DOHH2 (cell line): ENCODE results near the gene TAF6L.

Source experiments
- EZH2phosphoT487 ChIP-seq: fragments of 200-600 bp; sonication (generic); IDR thresholded peaks from 2 replicates; pipeline ENCODE4 v1.6.1; 2017; ENCODE audit warnings: borderline replicate concordance, mild to moderate bottlenecking, antibody characterized with exemption, low read length, moderate library complexity, mixed read lengths
- TF ChIP-seq, protein P1 (sequence below): fragments of 200-600 bp; sonication (generic); IDR thresholded peaks from one replicate; pipeline ENCODE4 v1.5.1; 2014; ENCODE audit warnings: antibody characterized with exemption, mild to moderate bottlenecking, low read depth, low read length; ENCODE audit not compliant: poor library complexity, severe bottlenecking

DNA sequence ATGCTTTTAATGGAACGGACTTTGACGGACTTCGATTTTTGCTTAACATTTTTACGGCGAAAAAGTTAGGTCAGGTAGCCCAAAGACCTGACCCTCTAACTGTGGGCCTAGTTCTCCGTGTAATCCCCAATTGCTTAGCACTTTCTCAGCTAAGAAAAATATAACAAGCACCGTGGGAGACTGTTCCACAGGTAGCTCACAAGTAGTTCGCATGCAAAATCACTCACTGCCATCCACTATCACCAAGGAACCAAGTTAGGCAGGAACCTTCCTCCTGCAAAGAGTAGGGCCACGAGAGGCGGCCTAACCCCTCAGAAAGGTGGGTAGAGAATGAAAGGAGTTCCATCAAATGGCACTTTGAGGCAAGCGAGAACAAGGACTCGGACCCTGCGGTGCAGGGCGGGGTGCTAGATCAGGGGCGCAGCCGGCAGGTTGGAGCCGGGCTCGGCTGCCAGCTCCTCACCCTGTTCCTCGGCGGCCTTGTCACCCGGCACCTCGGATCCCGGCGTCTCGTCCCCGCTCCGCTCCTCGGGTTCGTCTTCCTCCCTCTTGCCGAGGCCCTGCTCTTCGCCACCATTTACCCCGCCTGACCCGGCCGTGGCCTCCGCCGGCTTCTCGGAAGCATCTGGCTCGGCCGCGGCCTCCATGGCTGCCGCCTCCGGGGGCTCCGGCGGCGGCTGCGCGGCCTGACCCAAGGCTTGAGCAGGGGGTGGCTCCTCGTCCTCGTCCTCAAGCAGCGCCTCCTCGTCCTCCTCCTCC is 44.9 kb upstream of the TAF6L start:
- TF ChIP-seq, protein P1, sequence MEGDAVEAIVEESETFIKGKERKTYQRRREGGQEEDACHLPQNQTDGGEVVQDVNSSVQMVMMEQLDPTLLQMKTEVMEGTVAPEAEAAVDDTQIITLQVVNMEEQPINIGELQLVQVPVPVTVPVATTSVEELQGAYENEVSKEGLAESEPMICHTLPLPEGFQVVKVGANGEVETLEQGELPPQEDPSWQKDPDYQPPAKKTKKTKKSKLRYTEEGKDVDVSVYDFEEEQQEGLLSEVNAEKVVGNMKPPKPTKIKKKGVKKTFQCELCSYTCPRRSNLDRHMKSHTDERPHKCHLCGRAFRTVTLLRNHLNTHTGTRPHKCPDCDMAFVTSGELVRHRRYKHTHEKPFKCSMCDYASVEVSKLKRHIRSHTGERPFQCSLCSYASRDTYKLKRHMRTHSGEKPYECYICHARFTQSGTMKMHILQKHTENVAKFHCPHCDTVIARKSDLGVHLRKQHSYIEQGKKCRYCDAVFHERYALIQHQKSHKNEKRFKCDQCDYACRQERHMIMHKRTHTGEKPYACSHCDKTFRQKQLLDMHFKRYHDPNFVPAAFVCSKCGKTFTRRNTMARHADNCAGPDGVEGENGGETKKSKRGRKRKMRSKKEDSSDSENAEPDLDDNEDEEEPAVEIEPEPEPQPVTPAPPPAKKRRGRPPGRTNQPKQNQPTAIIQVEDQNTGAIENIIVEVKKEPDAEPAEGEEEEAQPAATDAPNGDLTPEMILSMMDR, result no peak
- TF ChIP-seq EZH2phosphoT487, result no peak
